ENCODE measurements around the gene TRIM44.

The TRIM44 gene

DNA sequence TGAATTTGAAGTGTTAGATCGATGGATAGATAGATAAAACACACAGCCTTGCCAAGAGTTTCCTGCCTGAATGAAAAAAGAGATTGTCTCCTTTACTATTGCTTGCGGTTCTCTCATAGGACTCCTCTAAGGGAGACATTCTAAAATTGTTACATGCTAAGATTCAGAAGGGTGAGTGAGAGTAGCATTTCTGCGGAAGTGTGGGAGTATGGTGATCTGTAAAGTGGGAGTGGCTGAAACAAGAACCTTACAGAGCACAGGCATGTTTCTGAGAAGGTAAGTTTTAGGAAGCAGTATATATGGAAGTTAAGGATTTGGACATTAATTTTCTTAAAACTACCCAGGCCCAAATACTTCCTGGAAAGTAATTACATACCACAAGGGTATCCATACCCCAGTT is 139.6 kb downstream of the TRIM44 start:
- Histone ChIP-seq H3K4me2 (ENCODE audit: low read length) (no peak overlapping the region), H3K27ac (ENCODE audit: low read depth, low read length) (no peak overlapping the region), H3F3A (ENCODE audit: control insufficient read depth, insufficient read depth) (no peaks in the 10 kb centered on the region), H3K27me3 (ENCODE audit: control insufficient read depth, low read length) (no peaks in the 10 kb centered on the region), H3K36me3 (ENCODE audit: control insufficient read depth, low read length) (no peaks in the 10 kb centered on the region), H3K79me2 (ENCODE audit: control insufficient read depth, low read length) (no peaks in the 10 kb centered on the region), H3K4me3 (ENCODE audit: low read length) (no peak overlapping the region), H3K9me2 (replicated peaks; ENCODE audit: control insufficient read depth, low read length) (no peaks in the 10 kb centered on the region), H3K9me3 (ENCODE audit: control insufficient read depth, insufficient read depth, low read length) (no peaks in the 10 kb centered on the region), H3K4me1 (ENCODE audit: control insufficient read depth, low read length) (no peaks in the 10 kb centered on the region), H4K20me1 (ENCODE audit: control insufficient read depth, insufficient read depth, low read depth, low read length) (no peaks in the 10 kb centered on the region)
- TF ChIP-seq, protein P1, sequence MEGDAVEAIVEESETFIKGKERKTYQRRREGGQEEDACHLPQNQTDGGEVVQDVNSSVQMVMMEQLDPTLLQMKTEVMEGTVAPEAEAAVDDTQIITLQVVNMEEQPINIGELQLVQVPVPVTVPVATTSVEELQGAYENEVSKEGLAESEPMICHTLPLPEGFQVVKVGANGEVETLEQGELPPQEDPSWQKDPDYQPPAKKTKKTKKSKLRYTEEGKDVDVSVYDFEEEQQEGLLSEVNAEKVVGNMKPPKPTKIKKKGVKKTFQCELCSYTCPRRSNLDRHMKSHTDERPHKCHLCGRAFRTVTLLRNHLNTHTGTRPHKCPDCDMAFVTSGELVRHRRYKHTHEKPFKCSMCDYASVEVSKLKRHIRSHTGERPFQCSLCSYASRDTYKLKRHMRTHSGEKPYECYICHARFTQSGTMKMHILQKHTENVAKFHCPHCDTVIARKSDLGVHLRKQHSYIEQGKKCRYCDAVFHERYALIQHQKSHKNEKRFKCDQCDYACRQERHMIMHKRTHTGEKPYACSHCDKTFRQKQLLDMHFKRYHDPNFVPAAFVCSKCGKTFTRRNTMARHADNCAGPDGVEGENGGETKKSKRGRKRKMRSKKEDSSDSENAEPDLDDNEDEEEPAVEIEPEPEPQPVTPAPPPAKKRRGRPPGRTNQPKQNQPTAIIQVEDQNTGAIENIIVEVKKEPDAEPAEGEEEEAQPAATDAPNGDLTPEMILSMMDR (IDR thresholded peaks at IDR 0.05; ENCODE audit: low read depth, low read length, poor library complexity, severe bottlenecking), result no peak
- no peak for TF ChIP-seq EZH2phosphoT487 (IDR thresholded peaks at IDR 0.05; ENCODE audit: borderline replicate concordance, low read length)

DNA sequence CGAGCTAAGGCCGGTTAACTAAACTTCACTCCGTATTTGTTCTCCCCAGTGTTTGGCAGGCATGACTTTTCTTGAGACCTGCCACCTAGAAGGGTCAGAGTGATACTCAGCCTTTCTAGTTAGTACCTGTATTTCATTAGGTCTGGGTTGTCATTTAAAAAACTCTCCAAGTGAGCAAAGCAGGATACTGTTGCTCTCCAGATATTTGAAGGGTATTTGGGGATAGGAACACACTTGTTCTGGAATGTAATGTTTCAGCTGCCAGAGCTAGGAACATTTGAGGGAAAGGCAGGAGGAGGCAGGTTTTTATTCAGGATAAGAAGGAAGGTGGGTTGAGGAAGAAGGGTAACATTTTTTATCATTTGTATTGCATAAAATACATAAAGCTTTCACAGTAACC is 140.1 kb downstream of the TRIM44 start:
- Histone ChIP-seq H3K4me1 (ENCODE audit: control insufficient read depth, low read length) (no peaks in the 10 kb centered on the region), H3K27me3 (ENCODE audit: control insufficient read depth, low read length) (no peaks in the 10 kb centered on the region), H3K4me2 (ENCODE audit: low read length) (no peak overlapping the region), H3K9me3 (ENCODE audit: control insufficient read depth, insufficient read depth, low read length) (no peaks in the 10 kb centered on the region), H3K79me2 (ENCODE audit: control insufficient read depth, low read length) (no peaks in the 10 kb centered on the region), H3K4me3 (ENCODE audit: low read length) (no peak overlapping the region), H4K20me1 (ENCODE audit: control insufficient read depth, insufficient read depth, low read depth, low read length) (no peaks in the 10 kb centered on the region), H3K27ac (ENCODE audit: low read depth, low read length) (no peak overlapping the region), H3K9me2 (replicated peaks; ENCODE audit: control insufficient read depth, low read length) (no peaks in the 10 kb centered on the region), H3F3A (ENCODE audit: control insufficient read depth, insufficient read depth) (no peaks in the 10 kb centered on the region), H3K36me3 (ENCODE audit: control insufficient read depth, low read length) (no peaks in the 10 kb centered on the region)
- no peak for TF ChIP-seq EZH2phosphoT487 (IDR thresholded peaks at IDR 0.05; ENCODE audit: borderline replicate concordance, low read length)
- TF ChIP-seq, protein P1 (IDR thresholded peaks at IDR 0.05; ENCODE audit: low read depth, low read length, poor library complexity, severe bottlenecking), result no peak

DNA sequence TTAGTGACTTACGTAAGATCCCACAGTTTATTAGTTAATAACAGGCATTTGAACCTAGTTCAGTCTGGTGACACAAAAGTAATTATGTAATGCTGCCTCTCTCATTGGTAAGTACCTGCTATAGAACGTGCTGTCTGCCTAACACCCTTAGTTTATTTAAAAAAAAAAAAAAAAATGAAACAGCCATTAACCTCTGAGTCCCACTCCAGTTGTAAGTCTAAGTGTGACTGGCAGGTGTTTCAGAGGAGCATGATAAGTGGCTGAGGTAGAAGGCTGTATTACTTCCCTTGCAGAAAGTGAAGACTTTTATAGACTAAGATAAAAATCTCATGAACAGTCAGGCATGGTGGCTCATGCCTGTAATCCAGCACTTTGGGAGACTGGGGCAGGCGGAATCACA is 140.5 kb downstream of the TRIM44 start:
- H3K27ac ChIP-seq (ENCODE audit: low read depth, low read length), result no peak overlapping the region
- H3K79me2 ChIP-seq (ENCODE audit: control insufficient read depth, low read length), result no peaks in the 10 kb centered on the region
- no peaks in the 10 kb centered on the region for H3K9me2 ChIP-seq (replicated peaks; ENCODE audit: control insufficient read depth, low read length)
- no peak overlapping the region for H3K4me3 ChIP-seq (ENCODE audit: low read length)
- TF ChIP-seq, protein P1 (IDR thresholded peaks at IDR 0.05; ENCODE audit: low read depth, low read length, poor library complexity, severe bottlenecking), result no peak
- no peak for TF ChIP-seq EZH2phosphoT487 (IDR thresholded peaks at IDR 0.05; ENCODE audit: borderline replicate concordance, low read length)
- no peaks in the 10 kb centered on the region for H3F3A ChIP-seq (ENCODE audit: control insufficient read depth, insufficient read depth)
- no peak overlapping the region for H3K4me2 ChIP-seq (ENCODE audit: low read length)
- H3K9me3 ChIP-seq (ENCODE audit: control insufficient read depth, insufficient read depth, low read length), result no peaks in the 10 kb centered on the region
- no peaks in the 10 kb centered on the region for H3K27me3 ChIP-seq (ENCODE audit: control insufficient read depth, low read length)
- no peaks in the 10 kb centered on the region for H3K36me3 ChIP-seq (ENCODE audit: control insufficient read depth, low read length)
- no peaks in the 10 kb centered on the region for H3K4me1 ChIP-seq (ENCODE audit: control insufficient read depth, low read length)
- H4K20me1 ChIP-seq (ENCODE audit: control insufficient read depth, insufficient read depth, low read depth, low read length), result no peaks in the 10 kb centered on the region
